ENCODE data around the gene NELFA.

- TF ChIP-seq CTCF (IDR thresholded peaks at IDR 0.05), result no peak
- TF ChIP-seq POLR2A (IDR thresholded peaks at IDR 0.05), result no peak
These were observed 34.2 kb upstream of the NELFA start for GRCh38 chr4:2042947-2043395.
